Upper lobe of right lung (tissue), 1 donor: ENCODE results near the gene RASSF5. TPM values are rescaled to one million over a fixed set of nuclear protein-coding genes. Genes with fewer than 3 reads are reported as not detected.

ENCODE experiments used
- ATAC-seq: fragments of 200-7000 bp; cut with Tn5 transposase; one replicate; pipeline ENCODE4 v1.9.1; 2020; ENCODE audit warnings: mild to moderate bottlenecking, moderate library complexity
- DNase-seq: peaks from one replicate; pipeline ENCODE4 v3.0.0-alpha.2; 2020
- H3K27ac ChIP-seq: fragments of 200-600 bp; one replicate; pipeline ENCODE4 v1.8.0; 2022
- H3K27me3 ChIP-seq: fragments of 200-600 bp; one replicate; pipeline ENCODE4 v1.8.0; 2022; ENCODE audit warnings: mild to moderate bottlenecking
- H3K36me3 ChIP-seq: fragments of 200-600 bp; one replicate; pipeline ENCODE4 v1.8.0; 2022
- H3K4me1 ChIP-seq: fragments of 200-600 bp; one replicate; pipeline ENCODE4 v1.8.0; 2022
- H3K4me3 ChIP-seq: fragments of 200-600 bp; one replicate; pipeline ENCODE4 v1.8.0; 2022; ENCODE audit warnings: mild to moderate bottlenecking
- H3K9me3 ChIP-seq: fragments of 200-600 bp; one replicate; pipeline ENCODE4 v1.8.0; 2022
- intact Hi-C: fragments of 100-400 bp; cut with DNase I; formaldehyde crosslinking; loops from one replicate; pipeline ENCODE4 v1.11.0; 2022
- total RNA-seq: library from RNA; stranded (reverse); fragmentation: NEBNext Ultra II Directional; extraction: Animal tissue kit (Norgen Biotek cat#: 25700); gene quantifications from one replicate; pipeline ENCODE4 v1.2.1, GENCODE V29; 2021
- TF ChIP-seq, protein P1 (sequence below): fragments of 200-600 bp; IDR thresholded peaks from one replicate; pipeline ENCODE4 v1.8.0; 2022; ENCODE audit warnings: antibody characterized with exemption
- donor health status: DM: no; HTN: yes; CAD: no; lungs with severe emphysema.

The RASSF5 gene
- total RNA-seq, 1 donor from 2014 or later, result 37.6 TPM

DNA sequence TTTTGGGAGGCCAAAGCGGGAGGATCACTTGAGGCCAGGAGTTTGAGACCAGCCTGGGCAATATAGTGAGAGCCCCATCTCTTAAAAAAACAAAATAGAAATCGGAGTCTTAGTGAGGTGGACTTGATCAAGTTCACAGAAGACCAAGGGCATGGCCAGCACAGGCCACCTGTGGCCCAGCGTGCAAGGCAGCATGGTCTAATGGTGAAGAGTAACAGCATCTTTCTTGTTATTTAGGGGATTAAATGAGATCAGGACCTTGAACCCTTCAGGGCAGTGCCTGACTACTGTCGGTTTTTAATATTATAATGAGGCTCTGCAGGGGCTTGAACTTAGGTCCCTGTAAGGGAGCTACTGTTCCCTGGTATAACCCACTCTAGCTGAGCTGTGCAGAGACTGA is 66.4 kb downstream of the RASSF5 start:
- Histone ChIP-seq H3K27ac (peak overlapping the region; percentile 21), H3K4me3 (no peak overlapping the region), H3K4me1 (peaks cover 60% of the 10 kb centered on the region), H3K27me3 (no peaks in the 10 kb centered on the region), H3K9me3 (no peaks in the 10 kb centered on the region), H3K36me3 (peaks cover 5% of the 10 kb centered on the region)
- intact Hi-C loops, result no loop called here
- TF ChIP-seq, protein P1, sequence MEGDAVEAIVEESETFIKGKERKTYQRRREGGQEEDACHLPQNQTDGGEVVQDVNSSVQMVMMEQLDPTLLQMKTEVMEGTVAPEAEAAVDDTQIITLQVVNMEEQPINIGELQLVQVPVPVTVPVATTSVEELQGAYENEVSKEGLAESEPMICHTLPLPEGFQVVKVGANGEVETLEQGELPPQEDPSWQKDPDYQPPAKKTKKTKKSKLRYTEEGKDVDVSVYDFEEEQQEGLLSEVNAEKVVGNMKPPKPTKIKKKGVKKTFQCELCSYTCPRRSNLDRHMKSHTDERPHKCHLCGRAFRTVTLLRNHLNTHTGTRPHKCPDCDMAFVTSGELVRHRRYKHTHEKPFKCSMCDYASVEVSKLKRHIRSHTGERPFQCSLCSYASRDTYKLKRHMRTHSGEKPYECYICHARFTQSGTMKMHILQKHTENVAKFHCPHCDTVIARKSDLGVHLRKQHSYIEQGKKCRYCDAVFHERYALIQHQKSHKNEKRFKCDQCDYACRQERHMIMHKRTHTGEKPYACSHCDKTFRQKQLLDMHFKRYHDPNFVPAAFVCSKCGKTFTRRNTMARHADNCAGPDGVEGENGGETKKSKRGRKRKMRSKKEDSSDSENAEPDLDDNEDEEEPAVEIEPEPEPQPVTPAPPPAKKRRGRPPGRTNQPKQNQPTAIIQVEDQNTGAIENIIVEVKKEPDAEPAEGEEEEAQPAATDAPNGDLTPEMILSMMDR, result no peak
- ATAC-seq (no peak), DNase-seq (no peak)

DNA sequence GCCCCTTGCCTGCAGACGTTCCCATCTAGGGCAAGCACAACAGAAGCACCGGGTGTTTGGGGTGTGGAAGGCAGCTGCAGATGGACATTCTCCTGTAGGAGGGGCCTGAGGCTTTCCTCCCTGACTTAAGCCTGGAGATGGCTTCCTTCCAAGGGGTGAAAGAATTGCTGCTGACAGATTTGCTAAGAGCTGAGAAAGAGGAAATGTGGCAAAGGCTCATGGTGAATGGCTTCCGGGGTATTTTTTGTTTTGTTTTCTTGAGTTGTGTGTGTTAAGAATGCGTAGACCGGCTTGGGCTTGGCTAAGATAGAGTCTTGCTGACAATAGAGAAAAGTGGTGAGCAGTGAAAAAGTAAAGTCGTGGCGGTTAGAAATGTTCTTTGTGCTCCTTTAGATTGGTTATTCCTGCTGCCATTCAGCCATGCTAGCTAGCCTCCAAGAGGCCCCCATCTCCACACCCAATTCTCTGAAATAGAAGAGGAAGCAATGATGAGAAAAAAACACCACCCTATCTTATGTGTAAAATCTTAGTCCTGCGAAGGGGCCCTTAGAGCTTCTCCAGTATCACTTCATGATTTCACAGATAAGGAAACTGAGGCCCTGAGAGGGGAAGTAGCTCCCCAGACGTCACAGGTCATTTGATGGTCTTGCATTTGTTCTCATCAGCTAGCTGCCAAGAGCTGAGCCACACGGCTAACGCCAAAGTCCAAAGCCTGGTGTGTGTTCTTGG is 68.0 kb downstream of the RASSF5 start:
- no peak overlapping the region for H3K4me3 ChIP-seq
- H3K36me3 ChIP-seq, result peaks cover 5% of the 10 kb centered on the region
- no peaks in the 10 kb centered on the region for H3K9me3 ChIP-seq
- TF ChIP-seq, protein P1, result no peak
- peak; percentile 73 for ATAC-seq
- H3K4me1 ChIP-seq, result peaks cover 69% of the 10 kb centered on the region
- peak overlapping the region; percentile 76 for H3K27ac ChIP-seq
- no peaks in the 10 kb centered on the region for H3K27me3 ChIP-seq
- intact Hi-C loops, result no loop called here
- DNase-seq, result no peak

DNA sequence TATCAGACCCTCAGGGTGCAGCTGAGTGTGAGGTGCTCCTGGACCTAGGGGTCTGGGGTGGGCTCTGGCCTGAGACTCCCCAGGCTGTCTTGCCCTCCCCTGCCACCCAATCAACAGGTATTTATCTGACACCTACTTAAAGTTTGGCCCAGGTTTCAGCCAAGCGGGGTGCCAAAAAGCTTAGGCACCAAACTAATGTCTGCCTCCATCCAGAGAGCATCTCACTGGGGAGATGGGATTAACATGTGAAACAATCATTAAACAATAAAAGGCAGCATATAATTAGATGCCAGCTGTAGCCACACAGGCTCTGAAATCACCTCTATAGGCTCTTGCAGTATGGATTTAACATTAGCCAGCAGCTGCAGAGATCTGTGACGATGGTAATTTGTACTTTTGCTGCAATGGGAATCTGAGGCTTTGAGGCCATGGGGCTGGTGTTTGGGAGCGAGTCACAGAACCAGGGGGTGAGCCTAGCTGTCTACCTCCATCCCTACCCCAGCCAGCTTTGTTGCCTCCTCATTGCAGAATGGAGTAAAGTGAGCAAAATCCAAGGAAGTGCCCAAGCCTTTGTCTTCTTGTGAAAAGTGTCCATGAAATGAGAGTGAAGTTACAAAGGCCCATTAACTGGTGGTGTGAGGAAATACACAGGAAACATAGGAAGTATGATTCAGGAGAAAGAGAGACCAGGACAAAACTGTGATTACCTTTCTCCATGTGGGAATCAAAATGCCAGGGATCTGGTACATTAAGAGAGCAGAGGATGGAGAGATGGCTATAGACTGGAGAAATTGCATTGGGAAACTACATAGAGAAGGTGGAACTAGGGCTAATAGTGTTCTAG is 68.8 kb downstream of the RASSF5 start:
- Histone ChIP-seq H3K9me3 (no peaks in the 10 kb centered on the region), H3K36me3 (no peaks in the 10 kb centered on the region), H3K27me3 (no peaks in the 10 kb centered on the region), H3K4me3 (no peak overlapping the region), H3K27ac (peak overlapping the region; percentile 76), H3K4me1 (peaks cover 77% of the 10 kb centered on the region)
- ATAC-seq (no peak), DNase-seq (no peak)
- intact Hi-C loops, result no loop called here
- TF ChIP-seq, protein P1, result no peak

DNA sequence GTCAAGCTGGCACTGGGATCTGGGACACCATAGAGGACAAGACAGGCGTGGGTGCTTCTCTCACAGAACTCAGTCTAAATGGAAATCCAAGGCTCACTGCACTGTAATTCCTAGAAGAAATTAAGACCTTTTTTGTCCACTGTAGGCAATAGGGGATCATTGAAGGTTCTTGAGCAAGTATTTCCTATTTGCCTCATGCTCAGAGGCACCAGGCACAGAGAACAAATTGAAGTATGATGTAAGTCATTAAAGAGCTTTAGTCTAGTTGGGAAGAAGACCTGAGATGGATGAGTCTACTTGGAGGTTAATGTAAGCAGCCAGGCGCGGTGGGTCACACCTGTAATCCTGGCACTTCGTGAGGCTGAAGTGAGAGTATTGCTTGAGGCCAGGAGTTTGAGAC is 70.3 kb downstream of the RASSF5 start:
- Histone ChIP-seq H3K27ac (no peak overlapping the region), H3K36me3 (no peaks in the 10 kb centered on the region), H3K4me3 (no peak overlapping the region), H3K9me3 (no peaks in the 10 kb centered on the region), H3K4me1 (peaks cover 83% of the 10 kb centered on the region), H3K27me3 (no peaks in the 10 kb centered on the region)
- TF ChIP-seq, protein P1, result no peak
- no peak for DNase-seq
- no peak for ATAC-seq
- intact Hi-C loops, result no loop called here

DNA sequence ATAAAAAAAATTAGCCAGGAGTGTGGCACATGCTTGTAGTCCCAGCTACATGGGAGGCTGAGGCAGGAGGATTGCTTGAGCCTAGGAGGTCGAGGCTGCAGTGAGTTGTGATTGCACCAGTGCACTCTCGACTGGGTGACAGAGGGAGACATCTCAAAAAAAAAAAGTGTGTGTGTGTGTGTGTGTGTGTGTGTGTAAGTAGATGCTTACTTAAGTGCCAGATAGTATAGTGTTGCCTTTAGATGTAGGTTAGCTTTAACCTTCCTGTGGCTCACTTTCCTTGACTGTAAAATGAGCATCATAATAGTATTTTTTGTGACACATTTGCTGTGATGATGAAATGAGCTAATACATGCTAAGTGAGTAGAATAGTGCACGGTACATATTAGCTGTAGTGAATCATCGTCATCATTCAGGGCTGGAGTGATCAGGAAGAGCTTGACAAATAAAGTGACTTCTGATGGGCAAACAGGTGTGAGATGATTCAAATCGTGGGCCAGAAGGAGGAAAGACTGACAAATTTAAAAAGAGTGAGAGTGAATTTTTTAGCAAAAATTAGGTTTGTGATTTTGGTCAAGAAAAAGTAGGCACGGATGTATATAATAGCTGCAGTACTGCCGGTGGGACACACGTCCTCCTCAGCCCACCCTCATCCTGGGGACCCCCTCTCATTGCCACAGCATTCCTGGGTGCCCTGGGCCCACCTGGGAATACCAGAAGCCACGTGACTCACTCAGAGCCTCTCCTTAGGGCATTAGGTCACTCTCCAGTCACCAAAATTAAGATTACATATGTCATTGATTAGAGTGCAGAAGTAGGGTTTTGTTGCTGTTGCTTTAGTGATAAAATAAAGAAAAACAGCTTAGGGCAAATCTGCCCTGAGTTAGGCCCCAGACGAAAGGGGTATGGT is 71.0 kb downstream of the RASSF5 start:
- H3K9me3 ChIP-seq, result no peaks in the 10 kb centered on the region
- H3K27ac ChIP-seq, result peak overlapping the region; percentile 65
- ATAC-seq, result no peak
- intact Hi-C loops, result no loop called here
- H3K4me1 ChIP-seq, result peaks cover 87% of the 10 kb centered on the region
- DNase-seq, result no peak
- no peak overlapping the region for H3K4me3 ChIP-seq
- TF ChIP-seq, protein P1, result no peak
- H3K27me3 ChIP-seq, result no peaks in the 10 kb centered on the region
- H3K36me3 ChIP-seq, result peaks cover 2% of the 10 kb centered on the region
